Subcutaneous adipose tissue (tissue), 4 donors: ENCODE results near the gene PPARD. TPM values are rescaled to one million over a fixed set of nuclear protein-coding genes. Genes with fewer than 3 reads are reported as not detected.

Experiments used
- total RNA-seq, 4 donors: library from RNA; depleted of rRNA; stranded (reverse); fragments of >200 nt; gene quantifications; one replicate each; pipeline ENCODE4 v1.1.0, GENCODE V29; 2016
- TF ChIP-seq, protein P1 (sequence below): fragments of 450-650 bp; IDR thresholded peaks from one replicate; pipeline ENCODE4 v1.5.1; 2016; ENCODE audit warnings: low read depth, mild to moderate bottlenecking, control low read depth, antibody characterized with exemption, moderate library complexity

PPARD gene
- total RNA-seq, 4 donors from 2014 or later, result 6.1 to 17.3 (median 7.0) TPM

DNA sequence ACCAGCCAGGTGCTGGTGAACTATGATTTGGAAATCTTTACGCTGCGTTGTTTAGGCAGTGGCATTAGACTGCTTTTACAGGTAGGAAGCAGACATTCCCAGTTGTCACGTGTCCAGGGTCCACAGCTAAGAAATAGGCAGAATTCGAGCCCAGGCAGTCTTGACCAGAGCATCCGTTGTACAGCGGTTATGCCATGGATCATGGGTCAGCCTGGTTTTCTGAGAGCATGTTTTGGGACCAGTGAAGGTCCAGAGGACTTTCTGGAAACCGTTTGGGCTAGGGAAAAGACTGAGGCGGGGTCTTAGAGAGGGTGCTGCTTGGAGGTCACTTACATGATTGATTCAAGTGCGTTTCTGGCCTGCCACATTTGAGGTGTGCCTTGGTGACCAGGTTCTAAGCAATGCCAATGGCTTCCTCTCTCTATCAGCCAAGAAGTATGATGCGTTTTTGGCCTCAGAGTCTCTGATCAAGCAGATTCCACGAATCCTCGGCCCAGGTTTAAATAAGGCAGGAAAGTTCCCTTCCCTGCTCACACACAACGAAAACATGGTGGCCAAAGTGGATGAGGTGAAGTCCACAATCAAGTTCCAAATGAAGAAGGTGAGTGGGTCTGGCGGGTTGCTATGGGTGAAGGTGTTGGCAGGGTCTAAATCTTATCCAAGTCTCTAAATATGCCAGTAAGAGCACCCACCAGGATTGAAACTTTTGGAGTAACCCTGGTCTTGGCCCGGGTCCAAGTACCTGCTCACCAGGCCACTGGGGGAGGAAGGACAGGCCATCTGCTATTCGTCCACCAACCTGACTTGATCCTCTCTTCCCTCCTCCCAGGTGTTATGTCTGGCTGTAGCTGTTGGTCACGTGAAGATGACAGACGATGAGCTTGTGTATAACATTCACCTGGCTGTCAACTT, 127.6 kb downstream of the PPARD start:
- TF ChIP-seq, protein P1, sequence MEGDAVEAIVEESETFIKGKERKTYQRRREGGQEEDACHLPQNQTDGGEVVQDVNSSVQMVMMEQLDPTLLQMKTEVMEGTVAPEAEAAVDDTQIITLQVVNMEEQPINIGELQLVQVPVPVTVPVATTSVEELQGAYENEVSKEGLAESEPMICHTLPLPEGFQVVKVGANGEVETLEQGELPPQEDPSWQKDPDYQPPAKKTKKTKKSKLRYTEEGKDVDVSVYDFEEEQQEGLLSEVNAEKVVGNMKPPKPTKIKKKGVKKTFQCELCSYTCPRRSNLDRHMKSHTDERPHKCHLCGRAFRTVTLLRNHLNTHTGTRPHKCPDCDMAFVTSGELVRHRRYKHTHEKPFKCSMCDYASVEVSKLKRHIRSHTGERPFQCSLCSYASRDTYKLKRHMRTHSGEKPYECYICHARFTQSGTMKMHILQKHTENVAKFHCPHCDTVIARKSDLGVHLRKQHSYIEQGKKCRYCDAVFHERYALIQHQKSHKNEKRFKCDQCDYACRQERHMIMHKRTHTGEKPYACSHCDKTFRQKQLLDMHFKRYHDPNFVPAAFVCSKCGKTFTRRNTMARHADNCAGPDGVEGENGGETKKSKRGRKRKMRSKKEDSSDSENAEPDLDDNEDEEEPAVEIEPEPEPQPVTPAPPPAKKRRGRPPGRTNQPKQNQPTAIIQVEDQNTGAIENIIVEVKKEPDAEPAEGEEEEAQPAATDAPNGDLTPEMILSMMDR, result no peak

DNA sequence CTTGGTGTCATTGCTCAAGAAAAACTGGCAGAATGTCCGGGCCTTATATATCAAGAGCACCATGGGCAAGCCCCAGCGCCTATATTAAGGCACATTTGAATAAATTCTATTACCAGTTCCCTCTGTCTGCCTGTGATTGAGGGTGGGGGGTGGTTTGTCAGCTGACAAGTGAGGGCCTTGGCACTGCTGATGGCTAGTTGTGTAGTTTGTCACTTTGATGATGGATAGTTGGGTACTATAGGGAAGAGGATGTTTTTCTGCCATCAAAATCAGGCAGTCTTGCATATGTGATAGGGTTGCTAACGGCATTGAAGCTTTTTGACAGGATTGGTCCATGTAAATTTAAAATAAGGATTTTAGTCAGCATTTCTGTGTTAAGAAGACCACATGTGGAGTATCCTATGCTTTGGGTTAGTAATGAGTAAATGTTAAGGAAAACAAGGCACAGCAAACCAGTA, 128.3 kb downstream of the PPARD start:
- TF ChIP-seq, protein P1, result no peak

DNA sequence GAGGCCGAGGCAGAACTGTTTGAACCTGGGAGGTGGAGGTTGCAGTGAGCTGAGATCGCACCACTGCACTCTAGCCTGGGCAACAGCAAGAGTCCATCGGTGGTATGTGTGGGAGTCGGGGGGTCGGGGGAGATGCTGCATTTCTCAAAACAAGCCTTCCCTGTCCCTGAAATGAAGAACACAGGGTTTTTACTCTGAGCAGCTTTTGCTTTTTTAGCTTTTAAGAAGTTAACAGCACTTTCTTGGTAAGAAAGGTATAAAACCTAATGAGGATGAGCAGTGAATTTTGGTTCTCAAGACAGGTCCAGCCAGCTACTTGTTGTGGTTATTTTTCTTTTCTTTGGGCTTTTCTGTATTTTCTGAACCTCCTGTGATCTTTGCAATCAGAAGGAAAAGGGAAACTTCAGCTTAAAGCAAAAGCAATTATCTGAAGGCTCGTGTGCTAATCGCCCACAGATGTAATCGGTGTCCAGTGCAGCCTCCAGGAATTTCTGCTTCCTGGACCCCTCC, 129.5 kb downstream of the PPARD start:
- TF ChIP-seq, protein P1, result no peak

DNA sequence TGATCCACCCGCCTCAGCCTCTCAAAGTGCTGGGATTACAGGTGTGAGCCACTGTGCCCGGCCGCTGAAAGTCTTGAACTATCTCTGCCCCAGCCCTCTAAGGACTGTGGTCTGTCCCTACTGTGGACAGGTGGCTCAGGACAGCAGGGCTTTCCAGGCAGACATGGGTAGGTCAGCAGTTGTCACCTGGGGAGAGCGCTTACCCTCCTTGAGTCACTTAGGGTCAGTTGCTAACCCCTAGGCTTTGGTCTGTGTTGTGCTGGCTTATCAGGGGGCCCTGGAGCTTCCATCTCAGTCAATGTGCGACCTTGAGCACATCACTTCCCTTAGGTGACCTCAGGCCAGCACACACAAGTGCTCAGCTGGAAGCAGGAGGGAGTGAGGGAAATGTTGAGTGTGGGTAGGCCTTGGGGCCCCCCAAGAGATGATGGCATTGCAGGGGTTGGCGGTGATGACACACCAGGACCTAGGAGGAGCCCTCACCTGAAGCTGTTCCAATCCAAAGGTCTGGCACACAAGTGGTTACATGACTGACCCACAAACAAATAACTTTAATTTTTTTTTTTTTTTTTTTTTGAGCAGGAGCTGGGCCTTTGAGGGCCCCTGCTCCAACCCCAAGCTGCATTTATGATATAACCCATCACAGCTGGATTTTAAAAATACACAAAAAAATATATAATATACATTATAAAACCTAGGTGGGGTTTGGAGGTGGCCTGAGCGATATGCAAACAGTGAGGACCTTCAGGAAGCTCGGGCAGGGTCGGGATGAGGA, 130.9 kb downstream of the PPARD start:
- TF ChIP-seq, protein P1, result no peak

DNA sequence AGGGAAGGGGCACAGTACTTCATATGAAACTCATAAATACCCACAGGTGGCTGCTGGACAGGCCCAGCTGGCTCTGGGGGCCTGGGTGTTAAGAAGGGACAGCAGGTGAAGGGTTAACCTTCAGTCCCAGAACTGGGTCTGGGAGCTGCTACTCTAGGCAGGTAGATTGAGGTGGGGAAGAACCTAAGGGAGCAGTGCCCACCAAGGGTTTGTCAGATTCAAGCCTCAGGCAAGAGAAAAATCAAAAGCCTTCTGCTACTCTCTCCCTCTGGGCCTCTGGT, 131.4 kb downstream of the PPARD start:
- TF ChIP-seq, protein P1, result no peak

DNA sequence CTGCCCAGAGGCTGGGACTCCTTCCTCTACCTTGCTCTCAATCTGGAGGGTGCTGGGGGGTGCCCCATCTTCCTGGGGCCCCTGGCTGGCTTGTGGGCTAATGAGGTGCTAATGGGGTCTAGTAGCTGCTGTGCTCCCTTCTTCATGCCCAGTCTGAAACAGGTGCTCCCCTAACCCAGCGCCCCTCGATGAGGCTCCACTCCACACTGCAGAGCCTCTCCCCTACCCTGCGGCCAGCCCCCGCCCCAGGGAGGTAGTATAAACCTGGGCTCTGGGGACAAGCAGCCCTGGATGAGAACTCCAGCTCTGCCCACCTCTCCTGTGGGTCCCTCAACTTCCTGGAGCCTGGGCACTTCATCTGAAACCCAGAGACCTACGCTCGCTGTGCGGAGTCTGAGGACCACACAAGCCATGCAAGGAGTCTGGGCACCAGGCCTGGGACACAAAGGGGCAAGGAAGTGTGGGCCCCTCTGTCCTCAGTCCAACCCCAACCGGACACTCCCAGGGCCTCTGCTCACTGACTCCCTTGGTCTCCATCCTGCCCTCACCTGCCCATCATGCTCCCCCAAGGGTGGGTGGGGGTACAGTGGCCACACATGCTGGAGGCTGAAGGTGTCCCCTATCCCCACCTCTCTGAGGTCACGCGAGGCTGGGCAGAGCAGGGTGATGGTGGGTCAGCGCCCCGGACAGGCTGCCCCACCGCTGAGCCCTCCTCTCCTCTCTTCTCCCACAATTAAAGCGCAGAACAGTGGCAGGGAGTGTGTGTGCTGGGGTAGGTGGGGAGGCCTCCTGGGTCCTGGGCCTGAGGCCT, 132.0 kb downstream of the PPARD start:
- TF ChIP-seq, protein P1, result no peak
